ENCODE data around the gene WDHD1. TPM values are rescaled to one million over a fixed set of nuclear protein-coding genes. Genes with fewer than 3 reads are reported as not detected.
"Not testable (repeated sequence)": the region's sequence is repeated elsewhere in the genome, so short reads cannot be mapped to it uniquely, and the experiment has no call there.

Gene WDHD1
- total RNA-seq, 1 donor from 2014 or later, result 9.4 TPM

DNA sequence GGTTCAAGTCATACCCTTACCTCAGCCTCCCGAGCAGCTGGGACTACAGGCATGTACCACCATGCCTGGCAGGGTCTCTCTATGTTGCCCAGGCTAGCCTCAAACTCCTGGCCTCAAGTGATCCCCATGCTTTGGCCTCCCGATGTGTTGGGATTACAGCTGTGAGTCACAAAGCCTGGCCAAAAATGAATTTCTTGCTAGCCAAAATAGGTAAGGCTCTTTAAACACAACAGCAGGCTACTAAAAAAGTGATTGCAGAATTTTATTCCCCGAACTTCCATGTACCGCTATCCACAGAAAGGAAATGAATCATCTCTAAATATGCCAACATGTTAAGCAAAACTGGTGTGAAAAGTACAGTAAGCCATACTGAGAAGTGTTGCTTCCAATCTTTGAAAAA, 50.6 kb downstream of the WDHD1 start:
- no peak overlapping the region for H3K4me3 ChIP-seq (ENCODE audit: low read length in 3 of 3)
- H3K4me1 ChIP-seq (ENCODE audit: control insufficient read depth in 3 of 3, insufficient read depth in 3 of 3, low read length in 3 of 3), result no peaks in the 10 kb centered on the region
- no peak overlapping the region for H3K27ac ChIP-seq (ENCODE audit: low read depth, low read length)
- H3K9me3 ChIP-seq (ENCODE audit: control insufficient read depth in 3 of 3, low read length in 3 of 3), result no peaks in the 10 kb centered on the region
- no peaks in the 10 kb centered on the region for H3K27me3 ChIP-seq (ENCODE audit: control insufficient read depth in 3 of 3, insufficient read depth in 3 of 3, low read length in 3 of 3)
- H3K36me3 ChIP-seq (ENCODE audit: control insufficient read depth in 3 of 3, insufficient read depth in 3 of 3, low read length in 3 of 3), result no peaks in the 10 kb centered on the region
- H3K9ac ChIP-seq (ENCODE audit: low read depth in 1 of 3, low read length in 3 of 3), result no peak overlapping the region

DNA sequence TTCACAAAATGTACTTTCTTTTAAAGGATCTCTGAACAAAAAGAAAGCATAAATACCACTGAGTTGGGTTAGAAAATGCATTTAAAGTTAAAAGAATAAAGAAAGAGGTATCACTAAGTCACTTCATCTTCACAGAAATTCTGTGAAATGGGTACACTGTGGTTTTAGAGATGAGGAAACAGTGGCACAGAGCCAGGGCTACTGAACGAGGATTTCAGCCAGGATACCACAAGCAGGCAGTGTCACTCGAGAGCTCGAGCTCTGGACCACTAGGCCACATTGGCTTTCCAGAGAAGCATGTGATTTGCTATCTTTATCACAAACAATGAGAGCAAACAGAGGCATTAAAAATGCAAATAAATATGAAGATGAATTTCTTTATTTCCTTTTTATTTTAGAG, 51.0 kb downstream of the WDHD1 start:
- H3K27ac ChIP-seq (ENCODE audit: low read depth, low read length), result no peak overlapping the region
- H3K36me3 ChIP-seq (ENCODE audit: control insufficient read depth in 3 of 3, insufficient read depth in 3 of 3, low read length in 3 of 3), result no peaks in the 10 kb centered on the region

DNA sequence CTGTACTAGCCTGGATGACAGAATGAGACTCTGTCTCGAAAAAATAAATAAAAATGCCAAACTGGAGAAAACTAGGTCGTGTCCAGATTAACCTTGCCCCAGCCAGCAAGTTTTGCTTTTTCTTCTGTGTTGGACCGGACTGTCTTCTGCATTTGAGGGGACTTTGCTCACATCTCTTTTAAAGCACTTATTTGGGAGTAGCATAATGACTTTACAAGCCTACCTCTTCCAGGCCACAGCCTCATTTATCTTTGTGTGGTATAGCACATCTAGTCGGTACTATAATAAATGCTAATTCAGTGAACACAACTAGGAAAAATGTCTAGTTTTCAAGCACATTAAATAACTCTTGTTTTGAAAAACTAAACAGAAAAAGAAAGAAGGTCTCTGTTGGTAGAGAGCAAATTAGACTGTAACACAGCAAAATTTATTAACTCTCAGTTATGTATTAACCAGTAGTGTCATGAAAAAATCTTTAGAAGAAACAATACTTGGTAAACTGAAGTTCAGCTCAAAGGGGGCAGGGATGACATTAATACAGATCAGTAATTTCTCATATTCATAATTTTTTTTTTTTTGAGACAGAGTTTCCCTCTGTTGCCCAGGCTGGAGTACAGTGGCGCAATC, 52.0 kb downstream of the WDHD1 start:
- no peaks in the 10 kb centered on the region for H3K4me1 ChIP-seq (ENCODE audit: control insufficient read depth in 3 of 3, insufficient read depth in 3 of 3, low read length in 3 of 3)
- H3K27me3 ChIP-seq (ENCODE audit: control insufficient read depth in 3 of 3, insufficient read depth in 3 of 3, low read length in 3 of 3), result no peaks in the 10 kb centered on the region
- no peak overlapping the region for H3K4me3 ChIP-seq (ENCODE audit: low read length in 3 of 3)
- no peaks in the 10 kb centered on the region for H3K36me3 ChIP-seq (ENCODE audit: control insufficient read depth in 3 of 3, insufficient read depth in 3 of 3, low read length in 3 of 3)
- no peaks in the 10 kb centered on the region for H3K9me3 ChIP-seq (ENCODE audit: control insufficient read depth in 3 of 3, low read length in 3 of 3)
- no peak overlapping the region for H3K27ac ChIP-seq (ENCODE audit: low read depth, low read length)
- H3K9ac ChIP-seq (ENCODE audit: low read depth in 1 of 3, low read length in 3 of 3), result no peak overlapping the region

More for the DNA sequence above, 51.0 kb downstream of the WDHD1 start:
- Histone ChIP-seq H3K9me3 (ENCODE audit: control insufficient read depth in 3 of 3, low read length in 3 of 3) (no peaks in the 10 kb centered on the region), H3K4me1 (ENCODE audit: control insufficient read depth in 3 of 3, insufficient read depth in 3 of 3, low read length in 3 of 3) (no peaks in the 10 kb centered on the region), H3K9ac (ENCODE audit: low read depth in 1 of 3, low read length in 3 of 3) (no peak overlapping the region), H3K27me3 (ENCODE audit: control insufficient read depth in 3 of 3, insufficient read depth in 3 of 3, low read length in 3 of 3) (no peaks in the 10 kb centered on the region), H3K4me3 (ENCODE audit: low read length in 3 of 3) (no peak overlapping the region)

DNA sequence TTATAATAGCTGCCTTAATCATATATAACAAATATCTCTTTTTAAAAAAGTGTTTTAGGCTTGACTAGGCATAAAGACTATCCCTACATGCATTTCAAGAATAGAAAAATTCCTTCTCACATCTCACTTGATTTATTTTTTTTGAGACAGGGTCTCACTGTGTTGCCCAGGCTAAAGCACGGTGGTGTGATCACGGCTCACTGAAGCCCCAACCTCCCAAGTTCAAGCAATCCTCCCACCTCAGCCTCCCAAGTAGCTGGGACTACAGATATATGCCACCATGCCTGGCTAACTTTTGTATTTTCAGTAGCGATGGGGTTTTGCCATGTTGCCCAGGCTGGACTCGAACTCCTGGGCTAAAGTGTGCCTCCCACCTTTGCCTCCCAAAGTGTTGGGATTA, 59.4 kb downstream of the WDHD1 start:
- H3K4me1 ChIP-seq (ENCODE audit: control insufficient read depth in 3 of 3, insufficient read depth in 3 of 3, low read length in 3 of 3), result no peaks in the 10 kb centered on the region
- peaks cover 0 to 2% (median 0%) of the 10 kb centered on the region in 3 donors for H3K36me3 ChIP-seq (ENCODE audit: control insufficient read depth in 3 of 3, insufficient read depth in 3 of 3, low read length in 3 of 3)
- H3K27ac ChIP-seq (ENCODE audit: low read depth, low read length), result no peak overlapping the region
- H3K27me3 ChIP-seq (ENCODE audit: control insufficient read depth in 3 of 3, insufficient read depth in 3 of 3, low read length in 3 of 3), result no peaks in the 10 kb centered on the region
- no peak overlapping the region for H3K9ac ChIP-seq (ENCODE audit: low read depth in 1 of 3, low read length in 3 of 3)
- H3K9me3 ChIP-seq (ENCODE audit: control insufficient read depth in 3 of 3, low read length in 3 of 3), result no peaks in the 10 kb centered on the region
- H3K4me3 ChIP-seq (ENCODE audit: low read length in 3 of 3), result no peak overlapping the region

DNA sequence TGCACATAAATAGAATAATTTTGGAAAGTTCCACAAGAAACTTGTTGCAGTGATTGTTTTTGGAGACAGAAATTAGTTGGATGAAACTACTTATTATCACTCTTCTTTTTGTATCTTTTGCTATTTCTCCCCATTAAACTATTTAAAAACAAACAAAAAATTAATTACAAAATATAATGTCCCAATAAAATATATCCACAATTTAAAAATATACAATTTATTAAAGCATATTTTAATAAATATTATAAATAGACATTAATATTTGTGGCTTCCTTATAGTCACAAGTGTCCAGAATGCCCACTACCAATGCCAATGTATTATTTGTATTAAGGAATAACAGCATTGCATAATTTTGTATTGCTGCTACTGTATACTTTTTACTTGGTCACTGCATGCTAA, 71.8 kb downstream of the WDHD1 start:
- Histone ChIP-seq H3K4me3 (ENCODE audit: low read length in 3 of 3) (no peak overlapping the region), H3K4me1 (ENCODE audit: control insufficient read depth in 3 of 3, insufficient read depth in 3 of 3, low read length in 3 of 3) (no peaks in the 10 kb centered on the region), H3K9ac (ENCODE audit: low read depth in 1 of 3, low read length in 3 of 3) (no peak overlapping the region), H3K36me3 (ENCODE audit: control insufficient read depth in 3 of 3, insufficient read depth in 3 of 3, low read length in 3 of 3) (no peaks in the 10 kb centered on the region), H3K27ac (ENCODE audit: low read depth, low read length) (no peak overlapping the region), H3K27me3 (ENCODE audit: control insufficient read depth in 3 of 3, insufficient read depth in 3 of 3, low read length in 3 of 3) (no peaks in the 10 kb centered on the region), H3K9me3 (ENCODE audit: control insufficient read depth in 3 of 3, low read length in 3 of 3) (no peaks in the 10 kb centered on the region)

DNA sequence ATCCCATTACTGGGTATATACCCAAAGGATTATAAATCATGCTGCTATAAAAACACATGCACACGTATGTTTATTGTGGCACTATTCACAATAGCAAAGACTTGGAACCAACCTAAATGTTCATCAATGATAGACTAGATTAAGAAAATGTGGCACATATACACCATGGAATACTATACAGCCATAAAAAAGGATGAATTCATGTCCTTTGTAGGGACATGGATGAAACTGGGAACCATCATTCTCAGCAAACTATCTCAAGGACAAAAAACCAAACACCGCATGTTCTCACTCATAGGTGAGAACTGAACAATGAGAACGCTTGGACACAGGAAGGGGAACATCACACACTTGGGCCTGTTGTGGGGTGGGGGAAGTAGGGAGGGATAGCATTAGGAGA, 73.3 kb downstream of the WDHD1 start:
- H3K9me3 ChIP-seq (ENCODE audit: control insufficient read depth in 3 of 3, low read length in 3 of 3); H3K27me3 ChIP-seq (ENCODE audit: control insufficient read depth in 3 of 3, insufficient read depth in 3 of 3, low read length in 3 of 3); H3K4me1 ChIP-seq (ENCODE audit: control insufficient read depth in 3 of 3, insufficient read depth in 3 of 3, low read length in 3 of 3); H3K27ac ChIP-seq (ENCODE audit: low read depth, low read length); H3K36me3 ChIP-seq (ENCODE audit: control insufficient read depth in 3 of 3, insufficient read depth in 3 of 3, low read length in 3 of 3); H3K4me3 ChIP-seq (ENCODE audit: low read length in 3 of 3); H3K9ac ChIP-seq (ENCODE audit: low read depth in 1 of 3, low read length in 3 of 3): not testable (repeated sequence)

DNA sequence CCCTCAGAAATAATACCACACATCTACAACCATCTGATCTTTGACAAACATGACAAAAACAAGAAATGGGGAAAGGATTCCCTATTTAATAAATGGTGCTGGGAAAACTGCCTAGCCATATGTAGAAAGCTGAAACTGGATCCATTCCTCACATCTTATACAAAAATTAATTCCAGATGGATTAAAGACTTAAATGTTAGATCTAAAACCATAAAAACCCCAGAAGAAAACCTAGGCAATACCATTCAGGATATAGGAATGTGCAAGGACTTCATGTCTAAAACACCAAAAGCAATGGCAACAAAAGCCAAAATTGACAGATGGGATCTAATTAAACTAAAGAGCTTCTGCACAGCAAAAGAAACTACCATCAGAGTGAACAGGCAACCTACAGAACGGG, 74.1 kb downstream of the WDHD1 start:
- H3K27ac ChIP-seq (ENCODE audit: low read depth, low read length); H3K4me3 ChIP-seq (ENCODE audit: low read length in 3 of 3); H3K9me3 ChIP-seq (ENCODE audit: control insufficient read depth in 3 of 3, low read length in 3 of 3); H3K27me3 ChIP-seq (ENCODE audit: control insufficient read depth in 3 of 3, insufficient read depth in 3 of 3, low read length in 3 of 3); H3K36me3 ChIP-seq (ENCODE audit: control insufficient read depth in 3 of 3, insufficient read depth in 3 of 3, low read length in 3 of 3); H3K9ac ChIP-seq (ENCODE audit: low read depth in 1 of 3, low read length in 3 of 3); H3K4me1 ChIP-seq (ENCODE audit: control insufficient read depth in 3 of 3, insufficient read depth in 3 of 3, low read length in 3 of 3): not testable (repeated sequence)

DNA sequence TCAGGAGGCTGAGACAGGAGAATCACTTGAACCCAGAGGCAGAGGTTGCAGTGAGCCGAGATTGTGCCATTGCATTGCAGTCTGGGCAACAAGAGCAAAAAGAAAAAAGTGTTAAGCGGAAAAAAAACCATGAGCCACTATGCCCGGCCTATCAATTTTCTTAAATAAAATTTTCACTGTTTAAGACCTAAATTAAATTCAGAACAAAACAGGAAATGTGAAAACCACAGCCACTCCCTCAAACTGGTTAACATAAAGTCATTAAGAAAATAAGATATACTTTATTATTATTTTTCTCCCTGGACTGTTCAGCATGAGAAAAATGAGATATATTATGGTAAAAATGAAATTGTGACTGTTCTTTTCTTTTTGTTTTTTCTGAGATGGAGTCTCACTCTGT, 79.7 kb downstream of the WDHD1 start:
- Histone ChIP-seq H3K9me3 (ENCODE audit: control insufficient read depth in 3 of 3, low read length in 3 of 3) (no peaks in the 10 kb centered on the region), H3K27me3 (ENCODE audit: control insufficient read depth in 3 of 3, insufficient read depth in 3 of 3, low read length in 3 of 3) (no peaks in the 10 kb centered on the region), H3K4me3 (ENCODE audit: low read length in 3 of 3) (no peak overlapping the region), H3K36me3 (ENCODE audit: control insufficient read depth in 3 of 3, insufficient read depth in 3 of 3, low read length in 3 of 3) (no peaks in the 10 kb centered on the region), H3K27ac (ENCODE audit: low read depth, low read length) (no peak overlapping the region), H3K4me1 (ENCODE audit: control insufficient read depth in 3 of 3, insufficient read depth in 3 of 3, low read length in 3 of 3) (no peaks in the 10 kb centered on the region), H3K9ac (ENCODE audit: low read depth in 1 of 3, low read length in 3 of 3) (no peak overlapping the region)

DNA sequence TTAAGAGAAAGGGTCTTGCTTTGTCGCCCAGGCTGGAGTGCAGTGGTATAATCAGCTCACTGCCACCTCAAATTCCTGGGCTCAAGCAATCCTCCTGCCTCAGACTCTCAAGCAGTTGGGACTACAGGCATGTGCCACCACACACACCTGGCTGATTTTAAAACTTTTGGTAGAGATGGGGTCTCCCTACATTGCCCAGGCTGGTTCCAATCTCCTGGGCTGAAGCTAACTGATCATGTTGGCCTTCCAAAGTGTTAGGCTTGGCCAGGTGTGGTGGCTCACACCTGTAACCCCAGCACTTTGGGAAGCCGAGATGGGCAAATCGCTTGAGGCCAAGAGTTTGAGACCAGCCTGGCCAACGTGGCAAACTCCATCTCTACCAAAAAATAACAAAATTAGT, 80.4 kb downstream of the WDHD1 start:
- Histone ChIP-seq H3K4me1 (ENCODE audit: control insufficient read depth in 3 of 3, insufficient read depth in 3 of 3, low read length in 3 of 3) (no peaks in the 10 kb centered on the region), H3K4me3 (ENCODE audit: low read length in 3 of 3) (no peak overlapping the region), H3K27ac (ENCODE audit: low read depth, low read length) (no peak overlapping the region), H3K9ac (ENCODE audit: low read depth in 1 of 3, low read length in 3 of 3) (no peak overlapping the region), H3K36me3 (ENCODE audit: control insufficient read depth in 3 of 3, insufficient read depth in 3 of 3, low read length in 3 of 3) (no peaks in the 10 kb centered on the region), H3K9me3 (ENCODE audit: control insufficient read depth in 3 of 3, low read length in 3 of 3) (no peaks in the 10 kb centered on the region), H3K27me3 (ENCODE audit: control insufficient read depth in 3 of 3, insufficient read depth in 3 of 3, low read length in 3 of 3) (no peaks in the 10 kb centered on the region)

DNA sequence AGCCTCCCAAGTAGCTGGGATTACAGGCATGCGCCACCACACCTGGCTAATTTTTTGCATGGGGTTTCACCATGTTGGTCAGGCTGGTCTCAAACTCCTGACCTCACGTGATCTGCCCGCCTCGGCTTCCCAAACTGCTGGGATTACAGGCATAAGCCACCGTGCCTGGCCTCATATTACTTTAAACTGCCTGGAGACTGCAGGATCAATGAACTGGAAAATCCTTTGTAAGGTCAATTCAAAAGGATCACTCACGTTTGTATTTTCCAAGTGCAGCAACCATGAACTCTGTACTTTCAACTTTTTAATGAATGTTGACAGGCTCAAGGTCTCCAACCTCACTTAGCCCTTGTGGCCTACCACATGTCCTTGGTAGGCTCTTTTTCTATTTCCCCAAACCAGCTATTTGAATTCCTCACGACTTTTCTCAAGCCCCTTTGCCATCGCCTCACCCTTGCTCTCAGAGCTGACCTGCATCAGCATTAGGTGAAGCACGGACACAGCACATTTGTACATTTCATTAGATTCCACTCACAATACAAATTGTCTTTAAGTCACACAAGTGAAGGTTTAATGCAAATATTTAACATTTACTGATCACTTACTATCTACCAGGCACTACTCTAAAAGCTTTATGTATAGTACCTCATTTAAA, 82.0 kb downstream of the WDHD1 start:
- Histone ChIP-seq H3K4me1 (ENCODE audit: control insufficient read depth in 3 of 3, insufficient read depth in 3 of 3, low read length in 3 of 3) (no peaks in the 10 kb centered on the region), H3K27me3 (ENCODE audit: control insufficient read depth in 3 of 3, insufficient read depth in 3 of 3, low read length in 3 of 3) (no peaks in the 10 kb centered on the region), H3K9ac (ENCODE audit: low read depth in 1 of 3, low read length in 3 of 3) (no peak overlapping the region), H3K27ac (ENCODE audit: low read depth, low read length) (no peak overlapping the region), H3K36me3 (ENCODE audit: control insufficient read depth in 3 of 3, insufficient read depth in 3 of 3, low read length in 3 of 3) (no peaks in the 10 kb centered on the region), H3K4me3 (ENCODE audit: low read length in 3 of 3) (no peak overlapping the region), H3K9me3 (ENCODE audit: control insufficient read depth in 3 of 3, low read length in 3 of 3) (no peaks in the 10 kb centered on the region)
